GM23248 (cell line): ENCODE results near the gene SLC35F3.
"Not testable (repeated sequence)": the region's sequence is repeated elsewhere in the genome, so short reads cannot be mapped to it uniquely, and the experiment has no call there.

Experiments
- EZH2 ChIP-seq: fragments of 200-600 bp; sonication (generic); IDR thresholded peaks from 2 replicates; pipeline ENCODE4 v1.6.1; 2018; ENCODE audit warnings: antibody characterized with exemption, mild to moderate bottlenecking; ENCODE audit not compliant: insufficient read depth, poor library complexity, severe bottlenecking
- EZH2phosphoT487 ChIP-seq: fragments of 200-600 bp; sonication (generic); IDR thresholded peaks from 2 replicates; pipeline ENCODE4 v1.6.1; 2018; ENCODE audit warnings: antibody characterized with exemption, moderate library complexity, mild to moderate bottlenecking, low read depth; ENCODE audit not compliant: insufficient read depth

DNA sequence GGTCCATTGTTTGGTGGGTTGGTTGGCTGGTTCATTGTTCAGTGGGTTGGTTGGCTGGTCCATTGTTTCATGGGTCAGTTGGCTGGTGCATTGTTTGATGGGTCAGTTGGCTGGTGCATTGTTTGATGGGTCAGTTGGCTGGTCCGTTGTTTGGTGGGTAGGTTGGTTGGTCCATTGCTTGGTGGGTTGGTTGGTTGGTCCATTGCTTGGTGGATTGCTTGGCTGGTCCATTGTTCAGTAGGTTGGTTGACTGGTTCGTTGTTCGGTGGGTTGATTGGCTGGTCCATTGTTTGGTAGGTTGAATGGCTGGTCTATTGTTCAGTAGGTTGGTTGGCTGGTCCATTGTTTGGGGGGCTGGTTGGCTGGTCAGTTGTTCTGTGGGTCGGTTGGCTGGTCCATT is 343.3 kb downstream of the SLC35F3 start:
- TF ChIP-seq EZH2, EZH2phosphoT487: not testable (repeated sequence)
